ENCODE data around the gene COQ8B.

- TF ChIP-seq CTCF (IDR thresholded peaks at IDR 0.05) (no peak), POLR2A (IDR thresholded peaks at IDR 0.05) (no peak), POLR2AphosphoS5 (IDR thresholded peaks at IDR 0.05) (no peak)
Observed at GRCh38 chr19:40737102-40737644, 20.5 kb upstream of the COQ8B start.
